HG02970 (cell line): ENCODE results near the gene OLFML2B.
"Not testable (repeated sequence)": the region's sequence is repeated elsewhere in the genome, so short reads cannot be mapped to it uniquely, and the experiment has no call there.

Experiments used
- ATAC-seq: cut with Tn5 transposase; IDR thresholded peaks from one replicate; pipeline ENCODE4 v1.9.1; 2021; ENCODE audit warnings: mild to moderate bottlenecking, moderate library complexity, moderate number of reproducible peaks; ENCODE audit not compliant: unreplicated experiment, low FRiP score

OLFML2B gene

DNA sequence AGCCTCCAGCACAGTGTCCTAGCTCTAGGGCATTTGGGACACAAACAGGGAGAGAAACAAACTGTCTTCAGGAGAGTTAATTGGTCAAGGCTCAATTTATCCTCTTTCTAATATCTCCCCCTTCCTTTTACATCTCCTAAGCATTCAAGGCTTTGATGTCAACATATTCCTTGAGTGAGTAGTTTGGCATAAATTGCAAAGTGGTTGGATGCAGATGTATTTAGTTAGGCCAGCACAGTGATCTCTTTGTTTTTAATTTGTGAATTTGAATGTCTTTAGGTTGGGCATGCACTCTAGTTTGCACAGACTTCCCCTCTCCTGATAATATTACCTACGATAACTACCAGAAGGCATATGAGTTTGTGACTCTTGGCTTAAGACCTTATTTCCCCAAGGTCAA is 12.5 kb upstream of the OLFML2B start:
- no peak for ATAC-seq

DNA sequence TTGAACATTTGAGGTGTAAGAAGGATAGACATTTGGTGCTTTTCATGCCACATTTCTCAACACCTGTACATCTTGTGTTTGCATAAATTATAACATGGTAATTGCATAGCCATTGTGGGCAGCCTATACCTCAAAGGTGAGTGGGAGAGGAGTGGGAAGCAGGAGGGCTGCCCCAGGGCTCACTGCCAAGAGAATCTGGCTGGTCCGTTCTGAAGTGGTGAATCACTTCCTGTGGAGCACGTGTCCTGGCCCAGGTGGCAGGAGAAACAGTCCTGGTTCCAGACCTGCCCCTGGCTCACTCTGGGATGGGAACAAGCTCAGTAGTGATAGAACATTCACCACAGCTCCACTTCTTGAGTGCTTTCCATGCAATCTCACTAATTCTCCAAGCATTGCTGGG is 11.6 kb upstream of the OLFML2B start:
- no peak for ATAC-seq

DNA sequence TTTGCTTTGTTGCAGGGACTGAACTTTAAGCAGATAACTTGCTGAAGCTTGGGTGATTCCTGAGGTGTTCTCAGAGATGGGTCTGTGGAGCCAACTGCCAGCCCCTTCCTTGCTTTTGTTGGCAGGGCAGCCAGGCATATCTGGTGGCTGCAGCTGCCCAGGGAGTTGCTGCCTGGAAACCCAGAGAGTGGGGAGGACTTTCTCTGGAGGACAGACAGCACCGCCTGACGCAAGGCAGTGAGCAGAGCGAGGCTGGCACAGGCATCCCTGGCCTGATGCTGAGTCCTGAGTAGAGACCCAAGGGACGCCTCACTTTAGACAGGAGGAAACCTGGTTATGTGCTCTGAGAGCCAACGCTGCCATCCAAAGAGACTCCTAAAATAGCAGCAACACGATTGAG is 9.8 kb upstream of the OLFML2B start:
- no peak for ATAC-seq

DNA sequence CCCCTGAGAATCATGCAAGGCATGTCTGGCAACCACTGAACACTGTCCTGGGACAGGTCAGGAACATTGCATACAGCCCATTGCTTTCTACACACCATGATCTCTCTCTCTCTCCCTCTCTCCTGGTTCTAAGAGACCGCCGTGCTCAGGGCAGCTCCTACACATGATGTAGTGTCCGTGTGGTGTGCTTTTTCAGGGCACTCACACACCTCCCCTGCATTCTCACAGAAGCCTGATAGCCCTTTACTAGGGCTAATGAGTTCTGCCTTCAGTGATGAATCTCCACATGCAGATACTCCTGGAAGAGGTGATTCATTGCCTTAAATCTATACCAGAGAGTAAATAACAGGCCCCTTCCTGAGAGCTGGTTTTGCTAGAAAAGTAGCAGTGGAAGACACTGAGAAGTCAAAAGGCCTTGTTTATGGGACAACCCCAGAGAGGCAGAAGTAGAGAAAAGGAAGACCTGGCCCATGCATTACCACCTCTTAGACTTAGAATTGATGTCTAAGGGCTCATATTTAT is 7.2 kb upstream of the OLFML2B start:
- ATAC-seq: no peak

DNA sequence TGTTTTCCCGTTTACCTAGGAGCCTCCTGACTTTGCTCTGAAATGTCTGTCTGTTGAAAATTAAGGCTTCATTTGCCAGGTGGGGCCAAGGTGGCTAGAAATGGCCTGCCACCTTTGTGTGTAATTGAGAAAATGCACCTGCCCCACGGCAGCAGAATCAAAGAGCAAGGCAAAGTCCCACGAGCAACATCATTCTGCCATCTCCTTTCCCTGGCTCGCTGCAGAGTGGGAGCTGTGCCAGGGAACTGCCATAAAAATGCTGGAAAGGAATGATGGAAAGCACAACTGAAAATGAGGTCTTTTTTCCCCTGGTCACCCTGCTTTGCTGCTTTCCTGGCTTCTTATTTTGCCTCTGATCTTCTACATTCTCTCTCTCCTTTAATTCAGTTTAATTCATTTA is 5.5 kb upstream of the OLFML2B start:
- ATAC-seq: no peak

DNA sequence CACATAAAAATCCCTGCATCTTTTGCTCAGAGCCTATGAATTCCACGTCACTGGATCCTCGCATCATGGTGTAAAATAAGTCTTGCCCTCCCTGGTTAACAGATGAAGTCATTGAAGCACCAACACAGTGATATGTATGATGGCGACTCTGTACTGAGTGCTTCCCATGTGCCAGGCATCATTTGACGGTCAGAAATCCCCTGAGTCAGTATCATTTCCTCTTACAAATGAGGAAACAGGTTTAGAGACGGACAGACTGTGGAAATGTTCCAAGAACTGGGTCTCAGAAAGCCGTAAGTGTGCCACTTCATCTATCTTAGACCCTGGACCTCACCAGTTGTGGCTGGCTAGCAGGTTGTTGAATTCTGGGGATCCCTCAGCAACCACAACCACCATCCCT is 5.1 kb upstream of the OLFML2B start:
- ATAC-seq: no peak

DNA sequence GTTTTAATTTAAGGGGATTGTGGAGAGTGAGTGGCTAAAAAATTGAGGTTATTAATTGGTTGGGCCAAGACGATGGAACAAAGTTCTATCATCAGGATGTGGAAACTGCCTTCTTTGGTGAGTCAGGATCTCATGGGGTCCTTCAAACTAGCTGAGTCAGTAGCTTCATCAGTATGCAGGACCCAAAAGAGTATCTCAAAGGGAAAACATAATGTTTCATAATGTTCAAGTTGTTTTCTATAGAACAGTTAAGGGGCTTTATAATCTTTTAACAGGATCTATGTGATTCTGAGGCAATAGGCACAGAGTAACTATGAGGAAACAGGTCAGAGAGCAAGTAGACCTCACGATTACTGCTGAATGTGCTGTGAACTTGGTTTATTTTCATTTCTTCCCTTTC is 3.2 kb upstream of the OLFML2B start:
- ATAC-seq: no peak

DNA sequence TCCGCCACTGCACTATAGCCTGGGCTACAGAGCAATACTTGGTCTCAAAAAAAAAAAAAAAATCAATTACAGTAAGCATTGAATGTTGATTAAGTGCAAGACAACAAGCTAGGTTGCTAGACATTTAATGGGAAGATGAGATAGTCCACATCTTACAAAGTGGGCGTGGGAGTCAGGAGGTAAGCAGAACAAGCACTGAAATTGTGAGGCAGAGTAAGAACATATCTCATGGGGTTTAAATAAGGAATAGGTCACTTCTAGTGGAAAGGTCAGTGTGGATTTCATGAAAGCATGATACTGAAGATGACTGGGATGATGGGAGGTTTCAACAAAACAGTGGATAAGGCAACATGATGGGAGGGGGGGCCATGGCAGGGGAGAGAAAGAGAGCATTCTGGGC is 1.9 kb upstream of the OLFML2B start:
- no peak for ATAC-seq

DNA sequence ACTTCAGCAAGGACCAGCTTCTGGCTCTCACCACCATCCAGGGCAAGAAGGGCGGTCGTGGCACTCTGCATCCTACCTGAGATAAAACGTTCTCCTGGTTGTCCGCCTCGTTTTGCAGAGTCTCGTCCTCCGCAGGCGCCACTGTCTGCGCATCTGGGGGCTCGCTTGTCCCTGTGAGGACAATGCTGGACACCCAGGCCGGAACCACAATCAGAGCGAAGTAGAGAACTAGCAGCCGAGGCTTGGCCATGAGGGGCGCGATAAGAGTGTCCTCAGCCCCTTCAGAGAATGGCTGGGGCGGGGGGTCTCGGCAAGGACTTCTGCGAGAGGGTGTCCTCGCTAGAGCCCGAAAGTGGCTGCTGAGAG is 505 bp downstream of the OLFML2B start:
- no peak for ATAC-seq

DNA sequence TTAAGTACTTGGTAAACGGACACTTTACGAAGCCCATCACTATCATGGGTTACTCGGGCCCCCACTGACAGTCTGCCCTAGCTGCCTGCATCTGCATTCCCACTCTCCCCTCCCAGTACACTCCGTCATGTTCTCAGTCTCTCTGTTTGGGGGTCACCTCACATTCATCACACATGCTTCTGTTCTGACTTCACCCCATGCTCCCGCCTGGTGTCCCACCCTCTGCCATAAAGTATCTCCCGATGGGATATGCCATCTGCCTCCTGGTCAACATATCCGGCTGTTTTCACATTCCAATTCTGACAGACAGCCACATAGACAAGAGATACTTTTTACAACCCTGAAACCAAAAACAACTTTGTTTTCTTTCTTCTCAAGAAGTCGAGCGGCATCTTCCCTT is 1.0 kb downstream of the OLFML2B start:
- no peak for ATAC-seq

DNA sequence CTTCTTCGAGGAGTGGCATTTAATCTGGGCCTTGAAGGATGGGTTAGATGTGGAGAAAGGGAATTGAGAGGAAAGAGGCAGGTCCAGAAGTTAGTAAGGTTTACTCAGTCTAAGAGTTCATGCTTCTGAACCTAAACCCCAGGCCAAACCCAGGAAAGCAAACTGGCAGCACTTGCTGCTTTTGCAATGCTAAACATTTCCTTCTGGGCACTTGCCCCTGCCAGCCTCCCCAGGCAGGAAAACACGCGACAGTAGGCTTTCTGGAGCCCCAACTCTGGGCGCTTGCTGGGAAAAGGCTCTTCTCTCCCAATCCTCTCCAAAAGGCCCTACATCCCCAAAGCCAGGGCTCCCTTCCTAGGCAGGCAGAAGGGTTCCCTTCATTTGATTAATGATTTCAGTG is 2.5 kb downstream of the OLFML2B start:
- no peak for ATAC-seq

DNA sequence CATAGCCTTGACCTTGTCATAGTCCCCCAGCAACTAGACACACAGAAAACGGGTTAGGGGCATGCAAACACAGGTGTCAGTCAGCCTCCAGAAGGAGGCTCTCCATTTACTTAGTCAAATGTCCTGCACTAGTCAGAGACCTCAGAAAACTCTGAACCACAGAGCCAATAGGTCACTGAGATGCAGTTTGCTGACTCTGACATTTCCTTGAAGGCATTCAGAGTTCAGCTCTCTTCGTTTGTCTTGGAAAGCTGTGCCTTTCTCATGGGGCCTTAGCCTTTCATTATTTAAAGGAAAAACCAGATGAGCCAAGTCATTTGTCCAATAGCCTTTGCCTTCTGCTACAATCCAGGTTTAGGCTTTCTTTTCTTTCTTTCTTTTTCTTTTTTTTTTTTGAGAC is 3.5 kb downstream of the OLFML2B start:
- ATAC-seq: no peak

DNA sequence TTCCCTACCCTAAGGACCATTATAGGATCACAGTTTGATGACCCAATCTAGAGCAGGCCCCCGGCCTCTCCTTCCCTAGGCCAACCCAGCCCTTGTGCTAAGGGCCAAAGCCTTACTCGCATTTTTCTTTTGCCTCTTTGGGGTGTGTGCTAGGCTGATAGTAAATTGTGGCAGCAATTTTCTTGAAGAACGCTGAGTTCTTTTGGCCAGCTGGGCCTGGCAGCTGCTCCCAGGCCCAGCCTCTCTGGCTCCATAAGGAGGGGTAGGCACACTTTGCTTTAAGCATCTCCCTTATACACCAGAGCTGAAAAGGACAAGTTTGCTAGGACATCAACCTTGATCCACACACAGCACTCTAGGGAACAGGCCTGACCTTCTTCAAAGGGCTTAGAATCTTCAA is 4.2 kb downstream of the OLFML2B start:
- no peak for ATAC-seq

DNA sequence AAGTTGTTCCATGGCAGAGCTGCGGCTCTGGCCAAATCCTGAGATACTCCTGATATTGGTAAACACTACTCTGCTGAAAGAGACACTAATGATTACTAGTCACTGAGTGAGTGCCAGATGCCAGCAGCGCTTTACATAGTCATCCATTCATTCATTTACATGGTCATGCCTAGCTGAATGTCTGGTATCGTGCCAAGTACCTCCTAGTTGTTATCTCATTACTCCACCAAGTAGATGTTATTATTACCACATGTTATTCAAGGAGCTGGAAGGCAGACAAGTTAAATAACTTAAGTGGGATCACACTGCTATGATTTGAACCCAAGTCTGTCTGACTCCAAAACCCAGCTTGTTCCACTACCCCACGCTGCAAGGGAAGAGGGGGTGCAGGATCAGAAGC is 4.7 kb downstream of the OLFML2B start:
- ATAC-seq: no peak

DNA sequence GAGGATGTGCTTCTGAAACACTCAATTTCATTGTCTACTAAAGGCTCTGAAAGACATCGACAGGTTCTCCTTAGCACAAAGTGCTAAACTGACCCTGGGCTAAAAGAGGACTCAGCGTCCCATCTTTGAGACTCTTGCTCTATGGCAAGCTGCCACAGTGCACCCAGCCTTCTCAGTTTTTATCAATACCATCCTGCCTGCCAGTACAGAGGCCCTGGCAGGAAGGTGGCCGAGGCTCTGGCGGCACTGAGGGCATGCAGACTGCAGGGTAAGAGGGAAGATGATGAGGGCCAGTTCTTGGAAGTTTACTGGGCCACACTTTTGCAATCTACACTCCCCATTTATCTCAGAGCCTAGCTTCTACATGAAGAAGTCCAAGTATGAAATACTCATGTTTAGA is 5.3 kb downstream of the OLFML2B start:
- ATAC-seq: no peak

DNA sequence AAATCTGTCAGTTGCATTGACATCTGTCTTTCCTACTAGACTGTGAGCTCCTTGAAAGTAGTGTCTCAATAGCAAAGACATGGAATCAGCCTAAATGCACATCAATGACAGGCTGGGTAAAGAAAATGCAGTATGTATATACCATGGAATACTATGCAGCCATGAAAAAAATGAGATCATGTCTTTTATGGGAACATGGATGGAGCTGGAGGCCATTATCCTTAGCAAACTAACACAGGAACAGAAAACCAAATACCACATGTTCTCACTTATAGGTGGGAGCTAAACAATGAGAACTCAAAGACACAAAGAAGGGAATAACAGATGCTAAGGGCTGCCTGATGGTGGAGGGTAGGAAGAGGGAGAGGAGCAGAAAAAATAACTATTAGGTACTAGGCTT is 5.9 kb downstream of the OLFML2B start:
- ATAC-seq: not testable (repeated sequence)

DNA sequence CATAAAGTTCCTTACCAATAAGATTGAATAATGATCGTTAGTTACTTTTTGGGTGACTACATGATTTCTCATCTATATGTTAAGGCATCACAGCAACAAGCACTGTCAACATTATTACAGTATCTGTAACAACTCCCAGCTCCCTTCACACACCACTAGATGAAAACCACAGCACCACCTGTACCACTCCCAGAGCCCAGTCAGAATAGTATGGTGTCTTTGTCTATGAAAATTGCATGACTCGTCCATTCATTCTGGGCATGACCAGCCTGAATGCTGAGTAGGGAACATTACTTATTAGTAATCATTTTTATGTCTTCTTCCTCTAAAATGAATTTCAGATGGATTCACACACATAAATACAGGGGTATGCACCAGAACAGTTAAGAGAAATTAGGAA is 7.0 kb downstream of the OLFML2B start:
- no peak for ATAC-seq

DNA sequence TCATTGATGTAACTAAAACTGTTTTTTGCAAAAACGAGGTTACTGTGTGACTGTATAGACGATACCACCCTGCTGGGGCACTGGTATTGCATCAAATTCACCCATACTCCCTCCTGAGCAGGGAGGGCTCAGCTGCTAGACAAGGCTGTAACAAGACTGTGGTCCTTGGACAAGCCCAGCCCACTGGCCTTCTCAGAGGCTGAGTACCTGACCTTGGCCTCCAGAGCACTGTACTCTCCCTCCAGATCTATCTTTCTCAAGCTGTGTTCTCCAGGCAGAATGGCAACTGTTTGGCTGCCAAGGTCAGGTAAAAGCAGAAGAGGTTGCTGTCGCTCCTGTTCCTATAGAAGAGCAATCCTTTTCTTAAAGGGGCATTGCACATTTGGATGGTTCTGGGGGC is 8.5 kb downstream of the OLFML2B start:
- ATAC-seq: no peak

DNA sequence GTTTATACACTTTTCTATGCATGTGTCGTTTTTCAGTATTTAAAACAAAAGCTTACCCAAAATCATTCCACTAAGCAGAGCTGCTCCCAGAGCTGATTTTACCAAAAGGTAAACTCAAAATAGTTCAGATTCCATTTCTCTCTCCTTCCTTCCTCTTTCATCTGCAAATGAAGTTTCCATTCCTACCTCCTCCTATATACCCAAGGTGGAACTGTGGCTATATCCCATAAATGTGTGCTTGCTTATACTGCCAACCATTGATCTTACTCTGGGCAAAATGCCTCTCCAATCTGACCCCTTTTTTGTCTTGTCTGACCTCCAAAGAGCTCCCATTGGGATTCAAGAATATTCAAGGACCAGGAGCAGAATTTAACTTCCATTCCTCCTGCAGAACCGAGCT is 9.5 kb downstream of the OLFML2B start:
- ATAC-seq: no peak

DNA sequence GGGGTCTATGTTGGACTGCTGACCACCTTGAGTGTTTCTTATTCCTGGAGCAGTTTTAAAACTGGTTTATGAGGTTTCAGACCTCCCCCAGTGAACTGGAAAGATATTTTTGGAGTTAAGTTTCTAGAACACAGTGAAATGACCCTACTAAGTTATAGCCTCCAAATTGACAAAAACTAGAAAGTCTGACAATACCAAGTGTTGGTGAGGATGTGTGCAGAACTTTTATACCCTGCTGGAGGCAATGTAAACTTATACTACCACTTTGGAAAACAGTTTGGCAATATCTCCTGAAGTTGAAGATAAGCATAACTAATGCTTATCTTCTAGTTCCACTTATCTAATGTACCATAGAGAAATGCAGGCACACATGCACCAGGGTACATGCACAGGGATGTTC is 10.4 kb downstream of the OLFML2B start:
- ATAC-seq: no peak

DNA sequence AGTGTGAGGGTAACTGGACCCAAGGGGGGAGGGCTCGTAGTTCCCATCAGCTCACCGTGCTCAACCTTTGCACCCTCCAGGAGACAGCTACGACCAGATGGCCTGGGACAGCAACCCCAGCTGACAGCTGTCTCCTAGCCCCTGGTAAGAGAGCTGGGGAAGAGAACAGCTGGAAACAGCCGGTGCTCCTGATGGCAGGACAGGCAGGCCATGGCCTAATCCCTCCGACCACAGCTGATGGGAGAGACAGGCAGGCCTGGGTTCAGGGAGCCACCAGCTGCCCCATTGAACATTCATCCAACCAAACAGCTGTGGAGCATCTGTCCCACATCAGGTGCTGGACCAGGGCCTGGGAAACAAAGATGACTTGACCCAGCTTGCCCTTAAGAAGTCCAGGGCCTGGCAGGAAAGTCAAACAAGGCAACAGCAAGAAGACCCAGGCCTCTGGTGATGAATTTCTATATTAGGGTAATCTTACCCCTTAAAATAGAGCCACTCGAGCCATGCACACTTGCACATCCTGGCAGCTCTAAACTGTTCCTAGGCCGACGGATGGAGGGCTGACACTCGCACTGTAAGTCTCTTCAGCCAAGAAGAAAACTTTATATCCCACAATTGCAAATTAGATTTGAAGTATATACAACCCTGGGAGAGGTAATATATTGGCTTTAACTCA is 12.2 kb downstream of the OLFML2B start:
- ATAC-seq: no peak

DNA sequence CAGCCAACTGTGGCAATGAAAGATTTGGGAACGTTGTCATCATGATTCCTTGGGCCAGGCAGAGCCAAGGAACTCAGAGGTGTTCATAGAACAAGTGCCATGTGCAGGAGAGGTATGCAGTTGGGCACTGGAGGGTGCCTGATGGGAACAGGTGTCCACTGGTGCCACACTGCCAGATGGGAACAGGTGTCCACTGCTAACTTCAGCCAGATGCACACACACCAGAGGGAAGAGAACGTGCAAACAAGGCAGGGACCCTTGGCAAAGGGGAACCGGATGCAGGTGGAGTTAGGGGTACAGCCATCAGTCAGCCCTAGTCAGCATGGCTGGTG is 13.5 kb downstream of the OLFML2B start:
- no peak for ATAC-seq

DNA sequence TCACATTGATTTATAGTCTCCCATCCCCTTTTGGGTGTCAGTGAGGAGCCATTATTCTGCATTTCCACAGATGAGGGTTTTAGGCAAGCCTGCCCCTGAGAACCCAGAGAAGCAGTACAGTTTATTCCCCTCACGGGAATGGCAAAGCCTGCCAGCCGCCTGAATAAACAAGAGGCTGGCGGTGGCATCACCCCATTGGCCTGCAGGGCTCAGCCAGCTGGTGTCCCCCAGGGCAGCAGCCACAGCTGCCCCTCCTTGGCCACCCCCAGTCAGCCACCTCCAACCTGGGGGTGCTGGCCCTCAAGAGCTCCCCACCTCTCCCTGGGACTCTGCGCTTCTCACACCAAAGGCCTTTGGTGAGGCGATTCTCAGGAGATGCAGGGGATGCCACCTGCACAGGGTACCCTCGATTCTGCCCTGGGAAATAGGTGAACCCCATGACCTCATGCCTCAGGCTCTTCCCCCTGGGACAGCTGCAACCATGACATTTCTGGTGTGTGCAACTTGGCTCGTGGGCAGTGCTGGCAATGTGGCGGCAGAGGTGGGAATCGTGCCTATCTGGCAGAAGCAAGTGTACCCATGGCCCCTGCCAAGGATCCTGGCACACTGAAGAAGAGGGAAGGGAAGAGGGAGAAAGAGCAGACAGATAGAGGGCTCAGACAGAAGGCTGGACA is 14.0 kb downstream of the OLFML2B start:
- no peak for ATAC-seq
